K562 (cell line): ENCODE measurements around the gene SMIM45.

Experiments
- ATAC-seq: fragments of 200-7000 bp; cut with Tn5 transposase; 3 replicates; pipeline ENCODE4 v1.9.1; 2020; ENCODE audit warnings: moderate library complexity
- BruUV-seq: library from RNA; stranded (reverse); fragments of 400-500 nt; replicated peaks from 2 replicates; lab custom pipeline; 2021; lab: Mats Ljungman, UMichigan
- CTCF ChIA-PET: fragments of 300-600 bp; formaldehyde crosslinking; extraction: SDS; loops from one replicate; lab custom pipeline; 2021; ENCODE audit warnings: low intra/inter-chr PET ratio; lab: Yijun Ruan, JAX
- POLR2A ChIA-PET: fragments of 300-600, 350-650 bp; sonication (Branson Sonifier 250); formaldehyde crosslinking; extraction: SDS; loops from one replicate; lab custom pipeline; 2021; ENCODE audit warnings: antibody characterized with exemption, inconsistent platforms; lab: Yijun Ruan, JAX
- DNase-seq, 4 experiments: peaks; one replicate each; pipeline versions ENCODE4 v3.0.0 to v3.0.0-alpha.2; 2011 to 2018; ENCODE audit warnings: low spot score in 3 of 4, mixed read lengths in 3 of 4; ENCODE audit errors: extremely low read depth in 1 of 4
- FAIRE-seq: peaks from 2 replicates; lab custom pipeline; 2011; peaks lifted over from hg19 to GRCh38; lab: Jason Lieb, UNC
- H2AFZ ChIP-seq: 2 replicates; pipeline ENCODE4 v1.6.0; 2011; ENCODE audit warnings: low read depth, low read length, control low read depth, inconsistent platforms
- H3K27ac ChIP-seq: fragments of 200-600 bp; 3 replicates; pipeline ENCODE4 v1.8.0; 2011; ENCODE audit warnings: low read depth, mild to moderate bottlenecking, control low read depth, inconsistent platforms, low read length, moderate library complexity, mixed read lengths; ENCODE audit errors: extremely low read depth
- H3K27me3 ChIP-seq, 2 experiments: fragments of 300-600 bp in 1 of 2; 2 replicates in 1 of 2; 3 replicates in 1 of 2; pipeline versions ENCODE4 v1.6.0 to v1.8.0; 2011; ENCODE audit warnings: inconsistent platforms in 2 of 2, low read length in 2 of 2, mild to moderate bottlenecking in 1 of 2, mixed read lengths in 1 of 2, moderate library complexity in 1 of 2; ENCODE audit not compliant: control insufficient read depth in 2 of 2, insufficient read depth in 2 of 2
- H3K36me3 ChIP-seq: fragments of 300-600 bp; 3 replicates; pipeline ENCODE4 v1.8.0; 2011; ENCODE audit warnings: mild to moderate bottlenecking, low read length, inconsistent platforms; ENCODE audit not compliant: control insufficient read depth, insufficient read depth
- H3K4me1 ChIP-seq, 2 experiments: fragments of 200-600 bp in 1 of 2; replicated peaks in 1 of 2; 2 replicates in 1 of 2; 3 replicates in 1 of 2; pipeline versions ENCODE4 v1.5.1 to v1.8.0; 2011; ENCODE audit warnings: inconsistent platforms in 2 of 2, low read length in 2 of 2, mild to moderate bottlenecking in 1 of 2, mixed read lengths in 1 of 2, moderate library complexity in 1 of 2; ENCODE audit not compliant: control insufficient read depth in 2 of 2, insufficient read depth in 2 of 2
- H3K4me2 ChIP-seq: 2 replicates; pipeline ENCODE4 v1.6.1; 2011; ENCODE audit warnings: low read length, control low read depth, inconsistent platforms, mixed read lengths; ENCODE audit not compliant: insufficient read depth
- H3K4me3 ChIP-seq: fragments of 200-600 bp; sonication (generic), shearing (Covaris generic); 2 replicates; pipeline ENCODE4 v1.5.1; 2016; ENCODE audit warnings: control low read depth, inconsistent platforms
- H3K79me2 ChIP-seq: fragments of 200-600 bp; 3 replicates; pipeline ENCODE4 v1.8.0; 2011; ENCODE audit warnings: low read length, inconsistent platforms; ENCODE audit not compliant: control insufficient read depth, insufficient read depth
- H3K9ac ChIP-seq, 2 experiments: 2 replicates each; pipeline versions ENCODE4 v1.6.0 to v1.6.1; 2011; ENCODE audit warnings: low read depth in 2 of 2, low read length in 2 of 2, control low read depth in 1 of 2, inconsistent platforms in 1 of 2, mild to moderate bottlenecking in 1 of 2, mixed read lengths in 1 of 2; ENCODE audit not compliant: insufficient read depth in 1 of 2
- H3K9me1 ChIP-seq: one replicate; pipeline ENCODE4 v1.6.0; 2011; ENCODE audit warnings: inconsistent platforms, mild to moderate bottlenecking, low read length, moderate library complexity; ENCODE audit not compliant: control insufficient read depth, insufficient read depth
- H3K9me3 ChIP-seq: replicated peaks from 2 replicates; pipeline ENCODE4 v1.5.1; 2011; ENCODE audit warnings: low read depth, low read length, inconsistent platforms; ENCODE audit not compliant: control insufficient read depth, insufficient read depth
- H4K20me1 ChIP-seq: replicated peaks from 2 replicates; pipeline ENCODE4 v1.6.1; 2011; ENCODE audit warnings: low read length, inconsistent platforms, mixed read lengths; ENCODE audit not compliant: control insufficient read depth, insufficient read depth
- KDM2B ChIP-seq: fragments of 250-450 bp; sonication (Bioruptor Pico); IDR thresholded peaks from 2 replicates; pipeline ENCODE4 v1.8.0; 2021; ENCODE audit warnings: mild to moderate bottlenecking, moderate library complexity
- POLR2G ChIP-seq: fragments of 200-400 bp; formaldehyde crosslinking; IDR thresholded peaks from 2 replicates; pipeline ENCODE4 v1.6.1; 2017; ENCODE audit warnings: low read depth, mild to moderate bottlenecking, antibody characterized with exemption, low read length, moderate library complexity
- ZNF785 ChIP-seq: fragments of 250-450 bp; sonication (Bioruptor Pico); IDR thresholded peaks from 2 replicates; pipeline ENCODE4 v1.4.0; 2020; ENCODE audit warnings: mild to moderate bottlenecking
- WGBS: fragments of 100-300 bp; shearing (Covaris generic); methylation state at CpG from one replicate; pipeline ENCODE4 v1.1.6; 2016; ENCODE audit warnings: low coverage, mixed read lengths; ENCODE audit not compliant: insufficient coverage; ENCODE audit errors: missing lambda C conversion rate; 5-methylcytosine and 5-hydroxymethylcytosine counted together
- in situ Hi-C: fragments of 300-500 bp; cut with MboI; formaldehyde crosslinking; loops from 4 replicates; pipeline ENCODE4 v1.15.0; 2018; ENCODE audit warnings: inconsistent platforms, mixed read lengths
- intact Hi-C: fragments of 100-400 bp; cut with micrococcal nuclease; formaldehyde crosslinking; loops from 2 replicates; pipeline ENCODE4 v1.14.2; 2022
- TF ChIP-seq, protein P1 (sequence below): sonication (generic); formaldehyde crosslinking; IDR thresholded peaks from 2 replicates; pipeline ENCODE4 v1.8.1; 2023; ENCODE audit warnings: mild to moderate bottlenecking, missing genetic modification reagents

The SMIM45 gene

GRCh38 chr22:41910050-41911000, 41.6 kb upstream of the SMIM45 start:
- no peaks in the 10 kb centered on the region for H3K9me3 ChIP-seq
- intact Hi-C loops (no loop called here), in situ Hi-C loops (no loop called here)
- H3K27ac ChIP-seq: no peak overlapping the region
- H4K20me1 ChIP-seq: peaks cover 17% of the 10 kb centered on the region; the same call in 1 of the 2 replicates
- H3K27me3 ChIP-seq: no peaks in the 10 kb centered on the region
- no peaks in the 10 kb centered on the region for H3K9me1 ChIP-seq
- H3K36me3 ChIP-seq: peaks cover 15% of the 10 kb centered on the region; the same call in 2 of the 3 replicates
- no peak overlapping the region for H3K4me2 ChIP-seq
- POLR2A ChIA-PET: interaction anchor here (0.6 kb wide), 1 partner anchor 11 kb away, joined by 4 read pairs; no protein-coding TSS in a partner anchor
- no peak overlapping the region for H3K4me3 ChIP-seq
- no TSS peak for BruUV-seq
- no peak for DNase-seq
- no peak for FAIRE-seq
- no peak overlapping the region for H3K9ac ChIP-seq
- ATAC-seq: no peak
- no peak overlapping the region for H2AFZ ChIP-seq
- CTCF ChIA-PET: no interaction called here
- TF ChIP-seq, protein P1, sequence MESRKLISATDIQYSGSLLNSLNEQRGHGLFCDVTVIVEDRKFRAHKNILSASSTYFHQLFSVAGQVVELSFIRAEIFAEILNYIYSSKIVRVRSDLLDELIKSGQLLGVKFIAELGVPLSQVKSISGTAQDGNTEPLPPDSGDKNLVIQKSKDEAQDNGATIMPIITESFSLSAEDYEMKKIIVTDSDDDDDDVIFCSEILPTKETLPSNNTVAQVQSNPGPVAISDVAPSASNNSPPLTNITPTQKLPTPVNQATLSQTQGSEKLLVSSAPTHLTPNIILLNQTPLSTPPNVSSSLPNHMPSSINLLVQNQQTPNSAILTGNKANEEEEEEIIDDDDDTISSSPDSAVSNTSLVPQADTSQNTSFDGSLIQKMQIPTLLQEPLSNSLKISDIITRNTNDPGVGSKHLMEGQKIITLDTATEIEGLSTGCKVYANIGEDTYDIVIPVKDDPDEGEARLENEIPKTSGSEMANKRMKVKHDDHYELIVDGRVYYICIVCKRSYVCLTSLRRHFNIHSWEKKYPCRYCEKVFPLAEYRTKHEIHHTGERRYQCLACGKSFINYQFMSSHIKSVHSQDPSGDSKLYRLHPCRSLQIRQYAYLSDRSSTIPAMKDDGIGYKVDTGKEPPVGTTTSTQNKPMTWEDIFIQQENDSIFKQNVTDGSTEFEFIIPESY (CRISPR knock-in tag): peak; percentile 33; the same call in 1 of the 2 replicates
- TF ChIP-seq KDM2B (CRISPR knock-in tag): no peak
- no peak for TF ChIP-seq ZNF785 (CRISPR knock-in tag)
- peak; percentile 36; the same call in 1 of the 2 replicates for TF ChIP-seq POLR2G
- no peaks in the 10 kb centered on the region for H3K79me2 ChIP-seq
- 86% methylated on average over 11 of the region's 112 CpGs for WGBS
- H3K4me1 ChIP-seq: peaks cover 0 to 30% of the 10 kb centered on the region in 2 experiments; a peak in 3 of 5 replicates
